HG02678 (cell line): ENCODE data around the gene PALD1.

Experiments
- ATAC-seq: cut with Tn5 transposase; IDR thresholded peaks from one replicate; pipeline ENCODE4 v1.9.1; 2021; ENCODE audit warnings: mild to moderate bottlenecking, moderate library complexity; ENCODE audit not compliant: unreplicated experiment

PALD1 gene

GRCh38 chr10:70587045-70587658 lies 108.6 kb downstream of the PALD1 start:
- peak; percentile 59 for ATAC-seq

DNA sequence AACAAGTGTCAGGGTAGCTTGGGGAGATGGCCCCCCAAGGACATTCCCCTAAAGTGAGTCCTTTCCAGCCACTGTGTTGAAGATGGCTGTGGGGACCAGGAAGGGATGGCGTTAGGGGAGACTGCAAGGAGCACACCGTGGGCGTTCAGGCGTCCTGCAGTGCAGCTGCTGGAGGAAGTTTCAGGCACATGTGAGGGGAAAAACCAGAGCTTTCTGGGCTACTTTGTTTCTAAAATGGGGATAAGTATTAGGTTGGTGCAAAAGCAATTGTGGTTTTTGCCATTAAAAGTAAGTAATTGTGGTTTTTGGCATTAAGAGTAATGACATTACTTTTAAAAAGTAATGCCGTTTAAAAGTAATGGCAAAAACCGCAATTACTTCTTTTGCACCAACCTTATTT lies 109.7 kb downstream of the PALD1 start:
- no peak for ATAC-seq

DNA sequence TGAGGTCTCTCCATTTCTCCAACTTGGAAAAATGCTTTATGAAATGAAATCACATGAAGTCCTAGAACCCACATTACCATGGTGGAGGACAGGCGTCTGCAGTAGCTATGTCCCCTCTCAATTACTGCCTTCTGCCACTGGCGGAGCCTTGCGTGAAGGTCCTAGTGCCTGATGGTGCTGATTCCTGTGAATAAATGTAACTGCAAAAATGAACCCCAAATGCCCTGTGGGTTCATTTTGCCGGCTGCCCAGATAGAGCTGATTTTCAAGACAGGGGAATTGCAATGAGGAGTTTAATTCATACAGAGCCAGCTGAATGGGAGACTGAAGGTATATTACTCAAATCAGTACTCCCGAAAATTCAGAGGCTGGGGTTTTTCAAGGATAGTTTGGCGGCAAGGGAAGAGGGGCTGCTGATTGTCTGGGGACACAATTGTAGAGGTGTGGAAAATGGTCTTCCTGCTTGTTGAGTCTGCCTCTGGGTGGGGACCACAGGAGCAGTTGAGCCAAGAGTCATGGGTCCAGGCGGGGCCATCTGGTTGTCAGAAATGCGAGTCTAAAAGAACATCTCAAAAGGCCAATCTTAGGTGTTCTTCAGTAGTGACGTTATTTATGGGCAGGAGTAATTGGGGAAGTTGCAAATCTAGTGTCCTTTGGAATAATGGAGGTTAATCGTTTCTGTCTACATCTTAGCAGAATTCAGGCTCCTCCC lies 110.4 kb downstream of the PALD1 start:
- ATAC-seq: no peak

DNA sequence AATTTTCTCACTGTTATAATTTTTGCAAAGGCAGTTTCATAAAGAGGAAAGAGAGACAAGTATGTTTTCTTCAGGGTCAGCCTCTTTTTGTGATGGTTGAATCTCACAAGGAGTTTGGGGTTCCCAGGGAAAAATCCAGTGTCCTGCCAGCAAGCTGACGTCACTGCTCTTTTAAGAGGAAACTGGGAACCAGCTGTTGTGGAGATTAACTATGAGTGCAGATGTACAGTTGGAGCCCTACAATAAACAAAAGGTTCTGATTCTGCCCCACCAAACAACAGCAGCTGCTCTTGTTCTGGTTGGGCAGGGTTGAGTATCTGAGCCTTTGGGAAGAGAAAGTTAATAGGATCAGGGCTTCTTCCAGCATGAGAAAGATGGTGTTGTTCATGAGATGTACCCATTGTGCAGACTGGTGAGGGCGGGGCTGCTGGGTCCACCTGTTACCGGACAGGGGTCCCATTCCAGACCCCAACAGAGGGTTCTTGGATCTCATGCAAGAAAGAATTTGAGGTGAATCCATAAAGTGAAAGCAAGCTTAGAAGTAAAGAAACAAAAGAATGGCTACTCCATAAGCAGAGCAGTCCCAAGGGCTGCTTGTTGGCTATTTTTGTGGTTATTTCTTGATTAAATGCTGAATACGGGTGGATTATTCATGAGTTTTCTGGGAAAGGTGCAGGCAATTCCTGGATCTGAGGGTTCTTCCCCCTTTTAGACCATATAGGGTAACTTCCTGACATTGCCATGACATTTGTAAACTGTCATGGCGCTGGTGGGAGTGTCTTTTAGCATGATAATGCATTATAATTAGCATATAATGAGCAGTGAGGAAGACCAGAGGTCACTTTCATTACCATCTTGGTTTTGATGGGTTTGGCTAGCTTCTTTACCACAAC lies 111.4 kb downstream of the PALD1 start:
- no peak for ATAC-seq

DNA sequence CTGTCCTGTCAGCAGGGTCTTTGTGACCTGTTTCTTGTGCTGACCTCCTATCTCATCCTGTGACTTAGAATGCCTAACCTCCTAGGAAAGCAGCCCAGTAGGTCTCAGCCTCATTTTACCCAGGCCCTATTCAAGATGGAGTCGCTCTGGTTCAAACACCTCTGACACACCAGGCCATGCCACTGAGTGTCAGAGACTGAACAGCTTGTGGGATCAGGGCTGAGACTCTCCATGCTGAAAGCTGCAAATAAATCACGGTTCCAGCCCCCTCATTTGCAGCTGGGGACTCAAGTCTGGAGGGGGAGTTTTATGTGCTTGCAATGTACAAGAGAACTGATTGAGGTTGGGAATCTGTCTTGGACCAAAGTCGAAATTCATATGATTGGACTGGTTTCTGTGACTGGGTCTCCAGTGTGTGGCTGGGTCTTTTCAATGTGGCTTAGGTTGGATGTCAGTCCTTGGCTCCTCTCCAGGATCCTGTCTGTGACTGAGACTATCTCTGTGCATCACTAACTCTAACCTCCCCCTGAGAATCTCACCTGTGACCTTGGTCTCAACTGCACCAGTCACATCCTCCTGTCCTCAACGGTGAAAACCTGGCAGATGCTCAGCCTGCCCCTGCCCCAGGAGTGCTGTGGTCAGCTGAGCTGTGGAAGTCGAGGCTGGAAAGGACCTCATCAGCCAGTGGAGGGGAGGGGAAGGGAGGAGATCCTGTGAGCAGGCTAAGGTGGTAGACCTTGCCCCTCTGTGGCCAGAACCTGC lies 112.3 kb downstream of the PALD1 start:
- no peak for ATAC-seq

- no peak for ATAC-seq
These were observed 113.7 kb downstream of the PALD1 start for GRCh38 chr10:70592186-70592735.

- ATAC-seq: no peak
These were observed 114.4 kb downstream of the PALD1 start for GRCh38 chr10:70592746-70593512.

DNA sequence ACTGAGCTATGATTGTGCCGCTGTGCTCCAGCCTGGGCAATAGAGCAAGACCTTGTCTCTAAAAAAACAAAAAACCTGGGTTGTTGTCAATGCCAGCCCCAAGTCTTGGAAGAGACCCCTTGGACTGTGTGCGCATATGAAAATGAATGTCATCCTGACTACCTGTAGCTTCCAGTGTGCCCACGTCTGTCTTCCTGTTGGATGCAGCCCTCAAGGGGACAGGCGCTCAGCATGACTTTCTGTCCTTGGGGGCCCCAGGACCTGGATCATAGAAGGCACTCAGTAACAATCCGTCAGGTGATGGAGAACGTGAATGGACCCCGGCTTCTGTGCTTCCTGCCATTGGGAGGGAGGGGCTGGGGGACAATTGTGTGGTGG lies 114.9 kb downstream of the PALD1 start:
- no peak for ATAC-seq

DNA sequence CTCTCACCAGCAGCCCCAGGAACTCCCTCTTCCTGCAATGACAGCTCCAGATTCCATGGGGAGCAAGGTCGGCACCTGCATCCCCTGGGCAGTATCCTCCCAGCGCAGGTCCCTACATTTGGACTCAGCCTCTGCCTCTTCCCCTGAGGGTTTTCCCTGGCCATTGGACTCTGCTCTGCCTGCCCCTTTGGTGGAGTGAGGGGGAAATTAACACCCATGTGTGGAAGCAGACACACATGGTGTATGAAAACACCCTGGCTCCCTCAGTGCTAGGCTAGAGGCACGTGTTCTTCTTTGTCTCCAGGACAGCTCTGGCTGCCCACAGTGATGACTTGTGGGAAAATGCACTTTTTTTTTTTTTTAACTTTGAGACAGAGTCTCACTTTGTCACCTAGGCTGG lies 115.6 kb downstream of the PALD1 start:
- ATAC-seq: no peak

- ATAC-seq: no peak
These were observed 117.0 kb downstream of the PALD1 start for GRCh38 chr10:70595566-70596016.

DNA sequence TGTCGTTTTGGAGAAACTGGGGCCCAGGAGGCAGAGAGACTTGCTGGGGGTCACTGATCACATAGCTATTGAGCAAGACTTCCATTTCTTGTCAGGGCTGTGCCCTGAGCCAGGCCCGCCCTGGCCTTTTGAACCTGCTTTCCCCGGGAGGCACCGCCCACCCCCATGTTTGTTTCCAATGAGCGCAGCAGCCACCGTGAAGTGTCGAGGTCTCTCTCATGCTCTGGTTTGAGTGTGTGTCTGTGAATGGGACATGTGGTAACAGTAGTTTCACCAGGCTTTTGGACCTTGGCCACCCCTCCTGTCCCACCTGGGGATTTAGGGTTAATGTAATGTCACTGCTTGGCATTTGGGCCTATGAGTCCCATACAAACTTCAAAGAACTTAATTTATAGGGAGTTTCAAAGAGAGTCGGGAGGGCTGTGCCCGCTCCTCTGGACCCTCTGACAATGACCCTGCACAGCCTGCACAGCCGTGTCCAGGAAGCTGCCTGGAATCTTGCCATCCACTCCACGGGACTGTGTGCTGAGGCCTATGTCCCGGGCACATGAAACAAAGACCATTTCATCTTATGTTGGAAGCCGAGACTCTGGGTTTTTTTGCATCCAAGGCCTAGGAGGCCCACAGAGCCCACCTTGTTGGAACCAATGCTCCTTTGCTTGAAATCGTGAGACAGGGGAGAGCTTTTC lies 117.7 kb downstream of the PALD1 start:
- no peak for ATAC-seq

DNA sequence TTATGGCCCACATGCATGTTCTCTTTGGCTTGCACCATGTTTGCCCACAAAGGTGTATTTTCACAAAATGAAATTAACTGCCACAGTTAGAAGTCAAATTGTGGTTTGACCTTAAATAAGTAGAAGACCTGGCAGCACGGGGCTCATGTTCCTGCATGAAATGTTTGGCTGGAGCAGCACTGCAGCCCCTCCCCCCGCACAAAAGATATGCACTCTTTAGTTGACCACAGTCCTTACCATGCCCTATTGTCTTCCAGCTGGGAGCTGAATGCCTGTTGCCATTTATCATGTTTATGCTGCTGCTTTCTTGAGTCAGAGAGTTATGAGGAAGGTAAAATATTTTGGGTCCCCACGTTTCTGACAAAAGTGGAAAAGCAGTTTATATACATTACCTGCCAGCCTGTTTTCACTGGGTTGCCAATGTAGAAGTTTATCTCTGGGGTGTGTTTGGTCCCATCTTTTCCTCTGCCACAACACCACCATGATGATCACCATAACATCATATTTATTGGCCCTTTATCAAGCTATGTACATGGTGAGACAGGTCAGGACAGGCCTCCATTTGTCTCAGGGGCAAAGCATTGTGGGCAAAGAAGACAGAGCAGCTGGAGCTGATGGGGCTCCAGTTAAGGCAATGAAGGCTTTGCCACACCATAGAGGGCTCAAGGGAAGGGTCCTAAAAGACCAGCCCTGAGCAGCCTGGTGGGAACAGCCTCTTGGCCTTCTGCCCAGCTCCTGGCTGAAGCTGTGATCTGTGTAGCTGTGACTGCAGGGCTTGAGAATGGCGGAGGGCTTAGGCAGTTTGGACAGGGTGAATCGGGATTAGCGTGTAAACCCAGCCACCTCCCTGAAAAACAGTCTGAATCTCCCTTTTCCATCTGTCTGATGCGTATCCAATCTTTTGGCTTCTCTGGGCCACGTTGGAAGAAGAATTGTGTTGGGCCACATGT lies 118.6 kb downstream of the PALD1 start:
- no peak for ATAC-seq

- ATAC-seq: no peak
These were observed 119.6 kb downstream of the PALD1 start for GRCh38 chr10:70597856-70598815.

DNA sequence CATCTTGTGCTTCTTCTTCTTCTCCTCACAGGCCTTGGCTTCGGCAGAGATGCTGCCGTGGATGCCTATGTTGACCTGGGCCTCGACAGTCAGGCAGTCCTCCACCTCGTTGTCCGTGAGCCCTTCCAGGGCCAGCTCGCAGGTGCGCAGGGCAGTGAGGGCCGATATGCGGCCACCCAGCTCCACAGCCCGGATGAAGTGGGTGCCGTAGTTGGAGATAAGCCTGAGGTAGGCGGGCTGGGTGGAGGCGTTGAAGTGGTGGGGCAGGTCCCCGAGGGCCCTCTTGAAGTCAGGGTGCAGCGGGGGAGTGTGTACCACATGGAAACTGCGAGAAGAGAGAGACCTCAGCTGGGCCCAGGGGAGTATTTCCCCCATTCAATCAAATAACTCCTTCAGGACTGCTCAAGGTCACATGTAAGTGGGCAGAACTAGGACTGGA lies 120.3 kb downstream of the PALD1 start:
- ATAC-seq: no peak

GRCh38 chr10:70599319-70599718 lies 120.8 kb downstream of the PALD1 start:
- no peak for ATAC-seq

DNA sequence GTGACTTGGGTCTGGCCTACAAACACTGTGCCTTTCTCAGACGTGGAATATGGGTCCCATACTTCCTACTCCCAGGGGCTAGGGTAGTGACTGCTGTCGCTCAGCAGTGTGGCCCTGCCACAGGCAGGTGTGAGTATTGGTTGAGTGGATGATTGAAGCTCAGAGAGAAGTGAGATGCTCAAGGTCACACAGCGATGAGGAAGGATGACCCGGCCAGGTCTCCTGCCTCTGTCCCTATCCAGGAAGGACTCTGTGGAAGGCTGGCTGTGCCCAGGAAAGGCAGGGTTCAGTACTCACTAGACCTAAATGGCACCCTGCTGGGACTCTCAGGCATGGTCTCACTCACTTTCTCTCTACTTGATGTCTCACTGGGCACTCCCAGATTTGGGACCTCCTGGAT lies 121.2 kb downstream of the PALD1 start:
- no peak for ATAC-seq
